COLO668 (cell line): ENCODE data around the gene TMEM120A.
A peak's percentile ranks its signal among the peaks of the same experiment; 100 is the strongest.

Experiments
- DNase-seq: peaks from one replicate; lab custom pipeline; 2025; ENCODE audit not compliant: unreplicated experiment; lab: John Stamatoyannopoulos, UW

The TMEM120A gene

DNA sequence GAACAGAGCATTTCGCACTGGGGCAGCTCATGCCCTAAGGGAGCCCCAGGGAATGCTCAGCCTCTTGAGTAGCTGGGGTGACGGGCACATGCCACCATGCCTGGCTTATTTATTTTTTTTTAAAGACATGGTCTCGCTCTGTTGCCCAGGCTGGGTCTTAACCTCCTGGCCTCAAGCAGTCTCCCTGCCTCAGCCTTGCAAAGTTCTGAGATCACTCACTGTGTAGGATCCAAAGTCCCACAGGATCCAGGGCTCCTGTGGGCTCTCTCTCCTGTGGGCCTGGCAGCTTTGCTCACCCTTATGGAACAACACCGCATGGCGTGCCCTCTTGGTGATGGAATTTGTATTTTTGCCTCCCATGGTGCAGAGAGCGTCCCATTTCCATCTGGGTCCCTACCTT is 34.0 kb downstream of the TMEM120A start:
- no peak for DNase-seq

DNA sequence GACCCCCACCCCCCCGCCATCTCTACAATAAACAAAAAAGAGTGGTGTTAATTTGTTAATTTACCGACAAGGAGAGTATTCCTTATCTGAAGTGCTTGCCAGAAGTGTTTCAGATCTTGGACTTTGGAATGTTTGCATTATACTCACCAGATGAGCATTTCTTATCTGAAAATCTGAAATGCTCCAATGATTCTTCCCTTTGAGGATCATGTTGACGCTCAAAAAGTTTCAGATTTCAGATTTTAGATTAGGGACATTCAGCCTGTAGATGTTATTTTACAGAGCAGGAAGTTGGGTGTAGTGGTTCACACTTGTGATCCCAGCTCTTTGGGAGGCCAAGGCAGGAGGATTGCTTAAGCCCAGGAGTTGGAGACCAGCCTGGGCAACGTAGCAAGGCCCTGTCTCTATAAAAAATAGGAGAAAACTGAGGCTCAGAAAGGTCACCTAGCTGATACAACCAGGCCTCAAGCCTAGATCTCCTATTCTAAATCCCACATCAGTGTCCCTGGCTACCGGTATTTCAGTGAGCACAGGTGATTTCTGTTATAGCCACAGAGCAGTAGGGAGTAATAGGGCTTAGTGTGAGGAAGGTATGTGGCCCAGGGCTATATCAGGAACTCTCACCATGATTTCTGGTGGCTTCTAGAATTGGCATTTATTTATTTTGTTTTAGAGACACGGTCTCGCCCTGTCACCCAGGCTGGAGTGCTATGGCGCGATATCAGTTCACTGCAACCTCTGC is 35.4 kb downstream of the TMEM120A start:
- DNase-seq = no peak

DNA sequence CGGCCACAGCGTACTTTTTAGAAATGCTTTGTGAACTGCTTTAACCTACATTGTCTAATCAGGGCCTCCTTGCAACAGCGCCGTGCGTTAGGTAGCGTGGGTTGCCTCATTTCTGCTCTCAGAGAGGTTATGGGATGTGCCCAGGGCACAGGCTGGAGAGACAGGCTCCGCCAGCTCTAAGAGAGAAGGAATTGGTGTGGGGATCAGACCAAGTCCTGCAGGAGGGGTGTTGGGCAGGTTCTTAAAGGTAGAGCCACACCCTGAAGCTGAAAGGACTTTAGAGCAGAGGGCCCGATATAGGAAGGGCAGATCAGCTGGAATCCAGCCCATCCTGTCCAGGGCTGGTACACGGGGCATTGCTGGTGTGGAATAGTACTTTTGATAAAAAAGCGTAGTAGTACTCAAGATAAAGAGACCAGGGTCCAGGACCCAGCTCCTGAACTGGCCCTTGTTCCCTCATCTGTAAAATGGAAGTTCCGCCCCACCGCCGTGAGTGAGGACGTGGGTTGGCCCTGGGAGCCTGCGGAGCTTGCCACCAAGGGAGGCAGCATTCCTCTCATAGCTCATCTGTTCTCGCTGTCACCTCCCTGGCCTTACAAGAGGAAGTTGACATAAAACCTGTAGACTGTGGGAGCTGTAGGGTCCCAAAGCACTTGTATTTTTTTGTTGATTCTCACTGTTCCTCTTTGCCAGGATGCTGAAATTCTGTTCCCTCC is 37.2 kb downstream of the TMEM120A start:
- DNase-seq = no peak

DNA sequence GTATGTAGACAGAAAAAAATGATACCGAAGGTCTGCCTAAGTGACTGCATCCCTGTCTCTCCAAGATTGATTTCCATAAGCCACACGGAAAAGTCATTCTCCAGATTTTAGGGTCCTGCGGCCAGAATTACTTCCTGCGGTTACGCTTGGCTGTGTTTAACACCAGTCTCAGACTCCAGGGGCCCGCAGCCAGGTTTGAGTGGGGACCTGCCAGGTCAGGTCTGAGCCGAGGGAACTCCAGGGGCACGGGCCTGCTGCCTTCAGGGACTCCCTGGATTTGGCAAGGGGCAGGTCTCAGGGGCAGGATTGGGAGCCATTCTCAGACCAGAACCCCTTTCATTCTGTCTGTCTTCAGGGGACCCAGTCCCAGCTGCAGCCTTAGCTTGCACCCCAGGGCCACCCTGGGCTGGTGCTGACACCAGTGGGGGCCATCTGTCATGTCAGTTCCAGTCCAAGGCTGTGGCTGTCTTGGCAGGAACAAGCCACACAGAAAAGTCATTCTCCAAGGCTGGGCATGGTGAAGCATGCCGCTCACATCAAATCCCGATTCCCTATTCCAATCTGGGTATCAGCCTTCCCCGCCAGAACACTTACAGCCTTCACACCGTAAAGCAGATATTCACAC is 39.0 kb downstream of the TMEM120A start:
- no peak for DNase-seq

DNA sequence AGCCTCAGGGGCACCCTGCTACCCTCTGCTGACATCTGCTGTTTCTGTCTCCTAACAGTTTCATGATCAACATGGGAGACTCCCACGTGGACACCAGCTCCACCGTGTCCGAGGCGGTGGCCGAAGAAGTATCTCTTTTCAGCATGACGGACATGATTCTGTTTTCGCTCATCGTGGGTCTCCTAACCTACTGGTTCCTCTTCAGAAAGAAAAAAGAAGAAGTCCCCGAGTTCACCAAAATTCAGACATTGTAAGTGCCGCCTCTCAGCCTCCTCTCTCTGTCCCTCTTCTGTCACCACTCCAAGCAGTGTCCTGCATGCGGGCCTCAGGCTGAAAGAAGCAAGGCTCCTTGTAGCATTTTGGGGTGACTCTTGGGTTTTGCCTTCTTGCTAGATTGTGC is 40.5 kb downstream of the TMEM120A start:
- DNase-seq = no peak

DNA sequence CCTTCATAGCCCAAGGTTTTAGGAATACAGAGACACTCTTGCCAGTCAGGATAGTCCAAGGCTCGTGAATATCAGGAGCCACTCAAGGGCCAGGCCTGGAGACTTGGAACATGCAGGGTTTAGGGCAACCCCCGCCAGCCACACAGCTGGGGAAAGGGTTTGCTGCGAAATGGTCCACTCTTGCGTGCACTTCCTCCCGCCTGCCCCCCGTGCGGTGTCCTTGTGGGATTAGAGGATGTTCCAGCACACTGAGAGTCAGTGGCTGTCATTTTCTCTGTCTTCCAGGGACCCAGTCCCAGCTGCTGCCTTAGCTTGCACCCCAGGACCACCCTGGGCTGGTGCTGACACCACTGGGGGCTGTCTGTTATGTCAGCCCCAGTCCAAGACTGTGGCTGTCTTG is 41.0 kb downstream of the TMEM120A start:
- DNase-seq = no peak

DNA sequence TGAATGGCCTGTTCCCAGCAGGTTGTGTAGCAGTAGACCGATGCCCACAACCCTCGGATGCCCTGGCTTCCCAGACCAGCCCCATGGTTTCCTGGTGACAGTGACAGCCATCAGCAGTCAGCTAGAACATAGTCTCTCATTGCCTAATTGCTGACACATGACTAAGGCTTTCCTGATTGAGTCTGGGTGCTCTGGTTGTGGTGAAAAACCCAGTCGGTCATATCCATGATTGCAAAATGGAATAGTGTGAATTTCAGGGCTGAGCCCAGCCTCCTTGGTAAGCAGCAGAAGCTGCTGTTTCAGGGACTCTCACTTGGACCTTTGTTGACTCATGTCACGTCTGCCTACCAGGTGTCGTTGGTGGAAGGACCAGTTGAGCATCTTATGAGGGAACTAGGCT is 42.9 kb downstream of the TMEM120A start:
- no peak for DNase-seq

DNA sequence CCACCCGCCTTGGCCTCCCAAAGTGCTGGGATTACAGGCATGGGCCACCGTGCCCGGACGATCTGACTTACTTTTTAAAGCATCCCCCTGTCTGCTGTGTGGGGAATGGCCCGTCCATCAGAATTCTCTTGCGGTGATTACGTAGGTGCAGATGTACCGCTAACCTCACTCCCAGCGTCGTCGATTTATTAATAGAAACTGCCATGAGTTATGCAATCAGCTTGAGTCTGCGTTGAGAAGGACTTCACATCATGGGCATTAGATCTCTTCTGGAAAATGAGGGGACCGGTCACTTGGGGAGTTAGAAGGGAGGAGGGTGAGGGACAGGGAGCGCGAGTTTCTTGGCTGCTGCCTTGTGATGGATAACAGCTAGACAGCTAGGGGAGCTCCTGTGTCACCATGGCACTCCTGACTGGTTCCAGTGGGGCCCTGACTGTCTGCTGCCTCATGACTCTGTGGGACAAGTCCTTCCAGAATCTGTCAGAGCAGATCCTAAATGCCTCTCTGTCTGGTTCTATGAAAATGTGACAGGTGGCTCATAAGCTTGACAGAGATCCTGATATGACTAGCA is 44.2 kb downstream of the TMEM120A start:
- DNase-seq = no peak

DNA sequence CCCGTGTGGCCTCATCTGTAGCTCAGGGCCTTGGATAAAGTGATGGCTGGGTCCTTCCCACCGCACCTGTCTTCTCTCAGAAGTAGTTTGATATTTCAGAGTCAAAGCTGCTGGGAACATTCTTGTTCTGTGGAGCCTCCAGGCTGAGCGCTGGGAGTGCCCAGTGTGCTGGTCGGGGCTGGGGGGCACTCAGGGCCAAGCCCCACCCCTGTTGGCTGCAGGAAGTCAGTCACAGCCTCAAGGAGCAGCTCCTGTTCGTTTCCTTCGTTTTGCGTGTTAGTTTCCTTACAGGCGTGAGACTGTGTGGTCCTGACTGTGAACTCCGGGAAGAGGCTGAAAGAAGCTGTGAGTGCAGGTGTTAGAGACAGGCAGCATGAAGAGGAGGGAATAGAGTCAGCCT is 46.2 kb downstream of the TMEM120A start:
- no peak for DNase-seq

DNA sequence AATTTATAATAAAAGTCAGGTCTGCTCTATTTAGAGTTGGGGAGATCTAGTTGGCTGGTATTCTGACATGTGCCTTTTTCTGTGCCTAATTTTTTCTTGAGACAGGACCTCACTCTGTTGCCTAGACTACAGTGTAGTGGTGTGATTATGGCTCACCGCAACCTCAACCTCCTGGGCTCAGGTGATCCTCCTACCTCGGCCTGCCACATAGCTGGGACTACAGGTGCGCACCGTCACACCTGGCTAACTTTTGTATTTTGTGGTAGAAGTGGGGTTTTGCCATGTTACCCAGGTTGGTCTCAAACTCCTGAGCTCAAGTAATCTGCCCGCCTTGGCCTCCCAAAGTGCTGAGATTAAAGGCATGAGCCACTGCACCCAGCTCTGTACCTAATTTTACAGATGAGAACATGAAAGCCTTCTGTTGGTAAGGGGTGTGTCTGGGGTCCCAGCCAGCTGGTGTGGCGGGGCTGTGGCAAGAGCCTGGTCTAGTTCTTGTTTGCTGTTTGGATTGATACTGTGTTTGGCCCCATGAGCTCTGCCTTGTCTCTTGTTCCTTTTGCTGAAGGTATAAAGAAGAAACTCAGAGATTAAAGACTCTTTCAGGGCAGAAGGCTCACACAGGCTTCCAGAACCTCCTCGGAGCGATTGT is 48.1 kb downstream of the TMEM120A start:
- no peak for DNase-seq

DNA sequence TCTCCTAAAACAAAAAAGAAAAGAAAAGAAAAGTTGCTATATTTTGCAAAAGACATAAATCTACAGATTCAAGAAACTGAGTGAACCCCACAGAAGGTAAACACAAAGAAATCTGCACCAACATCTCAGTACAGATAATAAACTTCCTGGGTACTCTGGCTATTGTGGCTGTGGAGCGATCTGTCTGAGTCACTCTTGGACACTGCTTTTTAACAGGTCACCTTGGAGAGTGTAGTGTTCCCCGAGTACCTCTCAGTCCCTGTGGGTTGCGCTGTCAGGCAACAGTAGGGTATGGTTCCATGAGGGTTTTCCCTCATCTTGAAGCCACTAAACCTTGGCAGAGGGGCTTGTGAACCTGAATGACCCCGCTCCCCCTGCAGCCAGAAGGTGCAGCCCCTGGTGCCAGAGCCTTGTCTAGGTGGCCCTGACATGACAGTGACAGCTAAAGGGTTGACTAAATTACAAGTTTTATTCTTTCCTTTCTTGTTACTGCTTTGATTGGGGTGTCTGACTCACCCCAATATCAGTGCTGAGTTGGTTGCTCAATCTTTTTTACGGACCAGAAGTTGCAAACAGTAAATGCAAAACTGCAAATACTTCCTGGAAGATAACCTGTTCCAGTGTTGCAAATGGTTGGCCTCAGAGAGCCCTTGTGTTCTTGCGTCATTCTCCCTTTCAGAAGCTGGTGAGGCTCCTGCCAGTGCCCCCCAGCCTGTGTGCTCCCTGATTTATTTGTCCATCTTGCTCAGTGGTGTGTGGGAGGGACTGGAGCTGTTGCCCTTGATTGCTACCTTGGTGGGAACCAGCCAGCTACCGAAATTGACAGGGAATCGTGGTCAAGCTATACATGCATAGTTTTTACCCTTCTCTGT is 48.9 kb downstream of the TMEM120A start:
- no peak for DNase-seq

DNA sequence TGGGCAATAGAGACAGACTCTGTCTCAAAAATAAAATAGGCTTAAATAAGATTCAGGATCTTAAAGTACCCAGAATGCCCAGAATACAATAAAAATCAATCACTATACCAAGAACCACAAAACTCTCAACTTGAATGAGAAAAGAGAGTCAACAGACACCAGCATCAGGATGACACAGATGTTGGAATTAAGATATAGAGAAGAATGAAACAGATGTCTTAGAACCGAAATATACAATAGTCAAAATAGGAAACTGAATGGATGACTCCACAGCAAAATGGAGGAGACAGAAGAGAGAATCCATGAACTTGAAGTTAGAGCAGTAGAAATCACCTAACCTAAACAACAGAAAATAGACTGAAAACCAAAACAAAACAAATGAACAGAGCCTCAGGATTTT is 49.9 kb downstream of the TMEM120A start:
- no peak for DNase-seq

DNA sequence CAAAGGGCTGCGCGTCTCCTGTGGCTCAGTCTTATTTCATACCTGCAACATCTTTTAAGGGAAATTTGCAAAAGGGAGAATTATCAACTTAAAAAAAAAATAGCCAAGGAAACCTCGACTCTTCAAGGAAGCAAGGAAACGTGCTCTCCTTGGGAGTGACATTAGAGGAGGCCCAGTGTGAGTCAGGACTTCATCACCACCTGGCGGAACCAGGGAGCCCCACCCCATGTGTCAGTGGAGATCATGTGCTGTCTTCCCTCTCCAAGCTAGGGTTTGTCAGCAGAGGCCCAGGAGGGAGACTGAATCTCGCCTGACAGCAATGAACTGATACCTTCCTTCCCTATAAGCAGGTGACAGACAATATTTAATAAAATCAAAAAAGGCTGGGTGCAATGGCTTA is 50.5 kb downstream of the TMEM120A start:
- no peak for DNase-seq

DNA sequence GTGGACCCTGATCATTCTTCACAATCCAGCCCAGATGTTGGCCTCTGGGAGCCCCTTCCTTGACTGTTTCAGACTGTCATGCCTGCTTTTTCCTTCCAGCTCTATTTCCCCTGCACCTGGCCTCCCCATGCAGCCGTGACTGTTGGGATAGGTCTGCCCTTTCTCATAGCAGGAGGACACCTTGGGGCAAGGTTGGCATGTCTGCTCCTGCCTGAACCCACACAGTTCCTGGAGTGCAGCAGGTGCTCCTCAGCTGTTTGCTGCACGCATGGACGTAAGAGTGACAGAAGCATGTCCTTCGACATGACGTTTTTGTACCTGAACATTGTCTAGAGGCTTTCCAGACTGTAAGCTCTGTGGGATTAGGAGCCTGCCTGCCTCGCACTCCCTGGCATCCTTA is 55.5 kb downstream of the TMEM120A start:
- DNase-seq = peak; percentile 18

DNA sequence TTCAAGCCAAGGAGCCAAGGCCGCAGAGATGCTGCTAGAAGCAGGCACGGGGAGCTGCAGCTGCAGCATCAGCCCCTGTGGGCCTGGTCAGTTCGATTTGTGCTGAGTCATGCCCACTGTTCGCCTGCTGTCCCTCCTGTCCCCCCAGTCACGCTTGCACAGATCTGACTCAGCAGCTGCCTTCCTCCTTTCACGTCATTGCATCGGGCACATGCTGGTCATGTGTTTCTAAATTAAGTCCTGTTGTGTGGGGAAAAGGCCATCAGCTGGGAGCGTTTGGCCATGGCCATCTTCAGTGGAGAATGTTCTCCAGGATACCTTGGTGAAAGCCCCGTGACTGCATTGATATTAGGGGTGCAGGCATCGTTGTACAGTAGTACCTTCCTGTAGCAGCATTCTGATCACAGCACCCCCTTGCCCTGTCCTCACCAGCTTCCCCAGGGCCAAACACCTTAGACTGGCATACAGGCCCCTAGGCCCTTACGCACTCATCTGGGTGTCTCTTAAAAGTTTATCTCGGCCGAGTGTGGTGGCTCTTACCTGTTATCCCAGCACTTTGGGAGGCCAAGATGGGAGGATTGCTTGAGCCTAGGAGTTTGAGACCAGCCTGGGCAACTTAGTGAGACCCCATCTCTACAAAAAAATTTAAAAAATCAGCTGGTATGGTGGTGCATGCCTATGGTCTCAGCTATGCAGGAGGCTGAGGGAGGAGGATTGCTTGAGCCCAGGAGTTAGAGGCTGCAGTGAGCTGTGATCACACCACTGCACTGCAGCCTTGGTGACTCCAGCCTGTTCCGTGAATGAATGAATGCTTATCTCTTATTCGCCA is 56.2 kb downstream of the TMEM120A start:
- peak; percentile 11 for DNase-seq
